ENCODE data around the gene UGT1A9. TPM values are rescaled to one million over a fixed set of nuclear protein-coding genes. Genes with fewer than 3 reads are reported as not detected.

The UGT1A9 gene
- total and polyA plus RNA-seq, 4 donors: not detected

DNA sequence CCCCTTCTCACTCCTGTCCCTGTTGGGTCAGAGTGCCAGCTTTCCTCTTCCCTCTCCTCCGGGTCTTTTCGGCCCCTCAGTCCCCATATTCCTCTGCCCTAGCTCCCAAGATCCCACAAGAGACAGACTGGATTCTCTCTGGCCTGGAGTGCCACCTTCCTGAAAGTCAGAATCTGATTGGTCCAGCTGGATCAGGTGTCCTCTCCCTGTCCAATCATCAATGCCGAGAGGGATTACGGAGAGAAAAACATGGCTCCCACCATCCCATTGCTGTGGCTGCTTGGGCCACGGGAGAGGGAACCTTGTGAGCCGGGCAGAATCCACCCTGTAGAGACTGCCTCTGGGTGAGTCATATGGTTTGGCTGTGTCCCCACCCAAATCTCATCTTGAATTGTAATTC lies 103.7 kb downstream of the UGT1A9 start:
- H3K4me1 ChIP-seq (ENCODE audit: control insufficient read depth in 5 of 5, insufficient read depth in 5 of 5, low read length in 5 of 5): no peaks in the 10 kb centered on the region
- DNase-seq: no peak
- no peak overlapping the region for H3K27ac ChIP-seq (ENCODE audit: low read depth in 1 of 2, low read length in 1 of 2)
- H3K27me3 ChIP-seq (ENCODE audit: control insufficient read depth in 3 of 3, insufficient read depth in 3 of 3, low read length in 2 of 3): no peaks in the 10 kb centered on the region
- ATAC-seq (ENCODE audit: insufficient read depth, low FRiP score): no peak
- TF ChIP-seq, protein P1, sequence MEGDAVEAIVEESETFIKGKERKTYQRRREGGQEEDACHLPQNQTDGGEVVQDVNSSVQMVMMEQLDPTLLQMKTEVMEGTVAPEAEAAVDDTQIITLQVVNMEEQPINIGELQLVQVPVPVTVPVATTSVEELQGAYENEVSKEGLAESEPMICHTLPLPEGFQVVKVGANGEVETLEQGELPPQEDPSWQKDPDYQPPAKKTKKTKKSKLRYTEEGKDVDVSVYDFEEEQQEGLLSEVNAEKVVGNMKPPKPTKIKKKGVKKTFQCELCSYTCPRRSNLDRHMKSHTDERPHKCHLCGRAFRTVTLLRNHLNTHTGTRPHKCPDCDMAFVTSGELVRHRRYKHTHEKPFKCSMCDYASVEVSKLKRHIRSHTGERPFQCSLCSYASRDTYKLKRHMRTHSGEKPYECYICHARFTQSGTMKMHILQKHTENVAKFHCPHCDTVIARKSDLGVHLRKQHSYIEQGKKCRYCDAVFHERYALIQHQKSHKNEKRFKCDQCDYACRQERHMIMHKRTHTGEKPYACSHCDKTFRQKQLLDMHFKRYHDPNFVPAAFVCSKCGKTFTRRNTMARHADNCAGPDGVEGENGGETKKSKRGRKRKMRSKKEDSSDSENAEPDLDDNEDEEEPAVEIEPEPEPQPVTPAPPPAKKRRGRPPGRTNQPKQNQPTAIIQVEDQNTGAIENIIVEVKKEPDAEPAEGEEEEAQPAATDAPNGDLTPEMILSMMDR (IDR thresholded peaks at IDR 0.05; ENCODE audit: control extremely low read depth, extremely low read depth): no peak
- H3K9me3 ChIP-seq (ENCODE audit: control insufficient read depth in 4 of 4, insufficient read depth in 3 of 4, low read length in 3 of 4): peaks cover 0 to 14% (median 0%) of the 10 kb centered on the region in 4 donors
- WGBS, 2 donors: 92 to 93% methylated on average over 6 of the region's 6 CpGs
- no peak overlapping the region for H3K4me3 ChIP-seq
- no peaks in the 10 kb centered on the region for H3K36me3 ChIP-seq (ENCODE audit: control insufficient read depth in 4 of 4, insufficient read depth in 4 of 4, low read length in 4 of 4)
- no peak overlapping the region for H3K9ac ChIP-seq (ENCODE audit: insufficient read depth in 1 of 2, low read length in 2 of 2)

DNA sequence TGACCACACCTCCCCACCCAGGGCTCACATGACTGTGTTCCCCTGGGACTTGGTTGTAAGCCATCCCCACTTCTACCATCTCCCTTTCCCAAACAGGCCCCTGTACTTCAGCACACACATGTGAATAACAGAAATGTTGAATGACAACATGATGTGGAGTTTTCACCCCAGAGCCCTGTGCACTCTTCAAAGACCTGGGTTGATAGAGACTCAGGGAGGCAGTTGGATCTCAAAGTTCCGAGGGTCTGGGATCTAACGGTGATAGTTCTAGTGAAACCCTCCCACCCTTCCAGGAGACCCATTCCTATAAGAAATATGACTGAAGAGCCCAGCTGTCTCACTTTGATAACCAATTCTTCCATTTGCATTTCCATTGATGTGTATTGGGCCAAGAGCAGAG lies 106.3 kb downstream of the UGT1A9 start, which contains the start of gene MROH2A:
MROH2A (plus strand) TSS at position 301 of the 400 bp plus-strand sequence. CDS start 1,029 bp downstream, outside the sequence.
- no peak within 1 kb of the TSS for H3K9ac ChIP-seq (ENCODE audit: insufficient read depth in 1 of 2, low read length in 2 of 2)
- no peaks in the 10 kb centered on the region for H3K4me1 ChIP-seq (ENCODE audit: control insufficient read depth in 5 of 5, insufficient read depth in 5 of 5, low read length in 5 of 5)
- no peaks in the 10 kb centered on the region for H3K36me3 ChIP-seq (ENCODE audit: control insufficient read depth in 4 of 4, insufficient read depth in 4 of 4, low read length in 4 of 4)
- no peak within 1 kb of the TSS for H3K27ac ChIP-seq (ENCODE audit: low read depth in 1 of 2, low read length in 1 of 2)
- 93 to 95% methylated on average over 2 of the region's 2 CpGs for WGBS, 2 donors
- ATAC-seq (ENCODE audit: insufficient read depth, low FRiP score): no peak
- no peak within 1 kb of the TSS for H3K4me3 ChIP-seq
- DNase-seq: no peak
- TF ChIP-seq, protein P1 (IDR thresholded peaks at IDR 0.05; ENCODE audit: control extremely low read depth, extremely low read depth): no peak
- H3K27me3 ChIP-seq (ENCODE audit: control insufficient read depth in 3 of 3, insufficient read depth in 3 of 3, low read length in 2 of 3): no peaks in the 10 kb centered on the region
- peaks cover 0 to 14% (median 0%) of the 10 kb centered on the region in 4 donors for H3K9me3 ChIP-seq (ENCODE audit: control insufficient read depth in 4 of 4, insufficient read depth in 3 of 4, low read length in 3 of 4)

DNA sequence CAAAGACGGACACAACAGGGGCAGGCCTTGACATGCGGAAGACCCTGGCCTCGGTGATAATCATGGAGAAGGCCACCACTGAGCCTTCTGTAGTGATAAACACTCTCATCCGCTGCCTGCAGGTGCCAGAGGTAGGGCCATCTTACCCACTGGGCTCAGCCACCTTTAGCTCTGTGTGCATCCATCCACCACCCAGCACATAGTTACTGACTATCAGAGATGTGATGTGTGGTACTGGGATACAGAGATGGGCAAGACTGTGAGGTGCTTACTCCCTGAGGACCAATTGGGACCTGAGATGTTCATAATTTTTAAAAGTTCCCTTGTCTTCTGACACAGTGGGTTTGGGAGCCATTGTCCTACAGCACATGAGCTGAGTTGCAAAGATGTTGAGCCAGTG lies 108.0 kb downstream of the UGT1A9 start:
- H3K4me3 ChIP-seq: no peak overlapping the region
- H3K36me3 ChIP-seq (ENCODE audit: control insufficient read depth in 4 of 4, insufficient read depth in 4 of 4, low read length in 4 of 4): no peaks in the 10 kb centered on the region
- ATAC-seq (ENCODE audit: insufficient read depth, low FRiP score) (no peak), DNase-seq (no peak)
- no peak overlapping the region for H3K27ac ChIP-seq (ENCODE audit: low read depth in 1 of 2, low read length in 1 of 2)
- H3K9me3 ChIP-seq (ENCODE audit: control insufficient read depth in 4 of 4, insufficient read depth in 3 of 4, low read length in 3 of 4): peaks cover 0 to 14% (median 0%) of the 10 kb centered on the region in 4 donors
- H3K4me1 ChIP-seq (ENCODE audit: control insufficient read depth in 5 of 5, insufficient read depth in 5 of 5, low read length in 5 of 5): no peaks in the 10 kb centered on the region
- TF ChIP-seq, protein P1 (IDR thresholded peaks at IDR 0.05; ENCODE audit: control extremely low read depth, extremely low read depth): no peak
- 91 to 95% methylated on average over 4 of the region's 4 CpGs for WGBS, 2 donors
- H3K27me3 ChIP-seq (ENCODE audit: control insufficient read depth in 3 of 3, insufficient read depth in 3 of 3, low read length in 2 of 3): no peaks in the 10 kb centered on the region
- H3K9ac ChIP-seq (ENCODE audit: insufficient read depth in 1 of 2, low read length in 2 of 2): no peak overlapping the region

DNA sequence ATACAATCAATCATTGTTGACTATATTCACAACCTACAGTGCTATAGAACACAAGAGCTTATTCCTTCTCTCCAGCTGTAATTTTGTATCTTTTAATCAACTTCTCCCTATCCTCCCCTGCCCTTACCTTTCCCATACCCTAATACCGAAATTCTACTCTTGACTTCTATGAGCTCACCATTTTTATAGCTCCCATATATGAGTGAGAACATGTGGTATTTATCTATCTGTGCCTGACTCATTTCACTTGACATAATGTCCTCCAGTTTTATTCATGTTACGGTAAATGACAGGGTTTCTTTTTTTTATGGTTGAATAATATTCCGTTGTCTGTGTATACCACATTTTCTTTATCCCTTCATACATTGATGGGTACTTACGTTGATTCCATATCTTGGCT lies 109.1 kb downstream of the UGT1A9 start:
- no peaks in the 10 kb centered on the region for H3K27me3 ChIP-seq (ENCODE audit: control insufficient read depth in 3 of 3, insufficient read depth in 3 of 3, low read length in 2 of 3)
- ATAC-seq (ENCODE audit: insufficient read depth, low FRiP score) (no peak), DNase-seq (no peak)
- H3K4me3 ChIP-seq: no peak overlapping the region
- no peaks in the 10 kb centered on the region for H3K36me3 ChIP-seq (ENCODE audit: control insufficient read depth in 4 of 4, insufficient read depth in 4 of 4, low read length in 4 of 4)
- 89 to 94% methylated on average over 4 of the region's 4 CpGs for WGBS, 2 donors
- TF ChIP-seq, protein P1 (IDR thresholded peaks at IDR 0.05; ENCODE audit: control extremely low read depth, extremely low read depth): no peak
- H3K27ac ChIP-seq (ENCODE audit: low read depth in 1 of 2, low read length in 1 of 2): no peak overlapping the region
- no peak overlapping the region for H3K9ac ChIP-seq (ENCODE audit: insufficient read depth in 1 of 2, low read length in 2 of 2)
- no peaks in the 10 kb centered on the region for H3K4me1 ChIP-seq (ENCODE audit: control insufficient read depth in 5 of 5, insufficient read depth in 5 of 5, low read length in 5 of 5)
- peaks cover 0 to 12% (median 0%) of the 10 kb centered on the region in 4 donors for H3K9me3 ChIP-seq (ENCODE audit: control insufficient read depth in 4 of 4, insufficient read depth in 3 of 4, low read length in 3 of 4)
